SK-N-SH treated with all-trans-retinoic acid at 6 μM for 48 hours (cell line): Measurements from ENCODE around the gene PUDP.
"Not testable (repeated sequence)": the region's sequence is repeated elsewhere in the genome, so short reads cannot be mapped to it uniquely, and the experiment has no call there.

Experiments
- ATAC-seq: fragments of 200-7000 bp; cut with Tn5 transposase; 3 replicates; pipeline ENCODE4 v1.9.1; 2020; ENCODE audit warnings: mild to moderate bottlenecking, moderate library complexity
- ARNTL ChIP-seq: fragments of 450-650 bp; formaldehyde crosslinking; IDR thresholded peaks from 2 replicates; pipeline ENCODE4 v1.5.0; 2020; ENCODE audit warnings: low read depth, mild to moderate bottlenecking, moderate library complexity, borderline replicate concordance
- BACH2 ChIP-seq: fragments of 250-450 bp; sonication (Bioruptor Pico); IDR thresholded peaks from 2 replicates; pipeline ENCODE4 v1.9.0; 2021; ENCODE audit warnings: mild to moderate bottlenecking, borderline replicate concordance
- CSDC2 ChIP-seq: fragments of 250-450 bp; sonication (Bioruptor Pico); IDR thresholded peaks from 2 replicates; pipeline ENCODE4 v1.5.0; 2020; ENCODE audit warnings: mild to moderate bottlenecking, moderate library complexity
- CSRNP3 ChIP-seq: fragments of 250-450 bp; sonication (Bioruptor Pico); IDR thresholded peaks from 2 replicates; pipeline ENCODE4 v1.5.1; 2021; ENCODE audit warnings: mild to moderate bottlenecking, moderate library complexity
- ESRRG ChIP-seq: fragments of 250-450 bp; sonication (Bioruptor Pico); IDR thresholded peaks from 2 replicates; pipeline ENCODE4 v1.6.1; 2021; ENCODE audit warnings: mild to moderate bottlenecking
- GLIS3 ChIP-seq: fragments of 250-450 bp; sonication (Bioruptor Pico); IDR thresholded peaks from 2 replicates; pipeline ENCODE4 v1.5.0; 2020; ENCODE audit warnings: mild to moderate bottlenecking, moderate library complexity
- ISL1 ChIP-seq: fragments of 250-450 bp; sonication (Bioruptor Pico); IDR thresholded peaks from 2 replicates; pipeline ENCODE4 v2.1.2; 2022; ENCODE audit warnings: mild to moderate bottlenecking, moderate library complexity
- OSR1 ChIP-seq: fragments of 250-450 bp; sonication (Bioruptor Pico); IDR thresholded peaks from 2 replicates; pipeline ENCODE4 v1.8.0; 2022; ENCODE audit warnings: moderate library complexity, mild to moderate bottlenecking, inconsistent platforms
- POU6F1 ChIP-seq: fragments of 250-450 bp; sonication (Bioruptor Pico); IDR thresholded peaks from 2 replicates; pipeline ENCODE4 v1.8.0; 2021; ENCODE audit warnings: low read depth, mild to moderate bottlenecking, moderate library complexity, borderline replicate concordance
- PPARA ChIP-seq: fragments of 250-450 bp; sonication (Bioruptor Pico); IDR thresholded peaks from 2 replicates; pipeline ENCODE4 v1.5.0; 2020; ENCODE audit warnings: mild to moderate bottlenecking, borderline replicate concordance
- RARB ChIP-seq: fragments of 250-450 bp; sonication (Bioruptor Pico); IDR thresholded peaks from 2 replicates; pipeline ENCODE4 v1.8.0; 2021; ENCODE audit warnings: mild to moderate bottlenecking, moderate library complexity
- SNAI2 ChIP-seq: fragments of 250-450 bp; sonication (Bioruptor Pico); IDR thresholded peaks from 2 replicates; pipeline ENCODE4 v1.5.0; 2020; ENCODE audit warnings: mild to moderate bottlenecking, moderate library complexity
- TCF4 ChIP-seq: fragments of 250-450 bp; sonication (Bioruptor Pico); IDR thresholded peaks from 2 replicates; pipeline ENCODE4 v1.8.0; 2021; ENCODE audit warnings: mild to moderate bottlenecking, moderate library complexity, borderline replicate concordance
- TOX ChIP-seq: fragments of 250-450 bp; sonication (Bioruptor Pico); IDR thresholded peaks from 2 replicates; pipeline ENCODE4 v1.8.0; 2021; ENCODE audit warnings: mild to moderate bottlenecking, moderate library complexity, borderline replicate concordance
- TSHZ2 ChIP-seq: fragments of 250-450 bp; sonication (Bioruptor Pico); IDR thresholded peaks from 2 replicates; pipeline ENCODE4 v1.5.0; 2020; ENCODE audit warnings: mild to moderate bottlenecking, moderate library complexity
- ZC3H10 ChIP-seq: fragments of 250-450 bp; sonication (Bioruptor Pico); IDR thresholded peaks from 2 replicates; pipeline ENCODE4 v1.5.1; 2021; ENCODE audit warnings: mild to moderate bottlenecking, moderate library complexity
- ZFP3 ChIP-seq: fragments of 250-450 bp; sonication (Bioruptor Pico); IDR thresholded peaks from 2 replicates; pipeline ENCODE4 v1.5.0; 2020; ENCODE audit warnings: mild to moderate bottlenecking, moderate library complexity
- ZFP30 ChIP-seq: fragments of 450-650 bp; formaldehyde crosslinking; IDR thresholded peaks from 2 replicates; pipeline ENCODE4 v1.5.0; 2022; ENCODE audit warnings: mild to moderate bottlenecking, moderate library complexity
- ZNF565 ChIP-seq: fragments of 450-650 bp; formaldehyde crosslinking; conservative IDR thresholded peaks from 2 replicates; pipeline ENCODE4 v1.5.0; 2020; ENCODE audit warnings: low read depth, mild to moderate bottlenecking, moderate library complexity
- ZNF70 ChIP-seq: fragments of 450-650 bp; formaldehyde crosslinking; IDR thresholded peaks from 2 replicates; pipeline ENCODE4 v1.5.0; 2020; ENCODE audit warnings: mild to moderate bottlenecking, moderate library complexity
- ZNF8 ChIP-seq: fragments of 450-650 bp; formaldehyde crosslinking; IDR thresholded peaks from 2 replicates; pipeline ENCODE4 v1.5.0; 2020; ENCODE audit warnings: mild to moderate bottlenecking, moderate library complexity
- TF ChIP-seq, protein P1 (sequence below): fragments of 250-450 bp; sonication (Bioruptor Pico); IDR thresholded peaks from 2 replicates; pipeline ENCODE4 v1.5.1; 2020; ENCODE audit warnings: low read depth, mild to moderate bottlenecking, moderate library complexity
- TF ChIP-seq, protein P2 (sequence below): fragments of 250-450 bp; sonication (Bioruptor Pico); IDR thresholded peaks from 2 replicates; pipeline ENCODE4 v1.8.0; 2020; ENCODE audit warnings: mild to moderate bottlenecking, moderate library complexity, borderline replicate concordance

The PUDP gene

GRCh38 chrX:7047951-7048350 lies 100.0 kb downstream of the PUDP start:
- TF ChIP-seq ZC3H10 (no peak), PPARA (CRISPR knock-in tag) (no peak), ZFP30 (CRISPR knock-in tag) (no peak), GLIS3 (CRISPR knock-in tag) (no peak), CSDC2 (CRISPR knock-in tag) (no peak), ISL1 (CRISPR knock-in tag) (no peak), ZNF565 (CRISPR knock-in tag) (no peak), POU6F1 (CRISPR knock-in tag) (no peak), CSRNP3 (CRISPR knock-in tag) (no peak)
- no peak for ATAC-seq

GRCh38 chrX:7045238-7045955 lies 102.6 kb downstream of the PUDP start:
- TF ChIP-seq CSRNP3 (CRISPR knock-in tag): no peak
- TF ChIP-seq, protein P1, sequence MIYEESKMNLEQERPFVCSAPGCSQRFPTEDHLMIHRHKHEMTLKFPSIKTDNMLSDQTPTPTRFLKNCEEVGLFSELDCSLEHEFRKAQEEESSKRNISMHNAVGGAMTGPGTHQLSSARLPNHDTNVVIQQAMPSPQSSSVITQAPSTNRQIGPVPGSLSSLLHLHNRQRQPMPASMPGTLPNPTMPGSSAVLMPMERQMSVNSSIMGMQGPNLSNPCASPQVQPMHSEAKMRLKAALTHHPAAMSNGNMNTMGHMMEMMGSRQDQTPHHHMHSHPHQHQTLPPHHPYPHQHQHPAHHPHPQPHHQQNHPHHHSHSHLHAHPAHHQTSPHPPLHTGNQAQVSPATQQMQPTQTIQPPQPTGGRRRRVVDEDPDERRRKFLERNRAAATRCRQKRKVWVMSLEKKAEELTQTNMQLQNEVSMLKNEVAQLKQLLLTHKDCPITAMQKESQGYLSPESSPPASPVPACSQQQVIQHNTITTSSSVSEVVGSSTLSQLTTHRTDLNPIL (CRISPR knock-in tag): no peak
- TF ChIP-seq ESRRG (CRISPR knock-in tag): no peak
- no peak for TF ChIP-seq TSHZ2 (CRISPR knock-in tag)
- TF ChIP-seq ZFP3 (CRISPR knock-in tag): no peak
- TF ChIP-seq OSR1 (CRISPR knock-in tag): no peak
- TF ChIP-seq TOX: no peak
- no peak for TF ChIP-seq ZC3H10
- no peak for TF ChIP-seq CSDC2 (CRISPR knock-in tag)
- TF ChIP-seq ARNTL: no peak
- no peak for TF ChIP-seq RARB (CRISPR knock-in tag)
- no peak for TF ChIP-seq ZNF70
- TF ChIP-seq ZNF8: no peak
- TF ChIP-seq SNAI2: no peak
- TF ChIP-seq ISL1 (CRISPR knock-in tag): no peak
- TF ChIP-seq POU6F1 (CRISPR knock-in tag): no peak
- TF ChIP-seq PPARA (CRISPR knock-in tag): no peak
- TF ChIP-seq TCF4 (CRISPR knock-in tag): no peak
- TF ChIP-seq BACH2 (CRISPR knock-in tag): no peak
- TF ChIP-seq, protein P2, sequence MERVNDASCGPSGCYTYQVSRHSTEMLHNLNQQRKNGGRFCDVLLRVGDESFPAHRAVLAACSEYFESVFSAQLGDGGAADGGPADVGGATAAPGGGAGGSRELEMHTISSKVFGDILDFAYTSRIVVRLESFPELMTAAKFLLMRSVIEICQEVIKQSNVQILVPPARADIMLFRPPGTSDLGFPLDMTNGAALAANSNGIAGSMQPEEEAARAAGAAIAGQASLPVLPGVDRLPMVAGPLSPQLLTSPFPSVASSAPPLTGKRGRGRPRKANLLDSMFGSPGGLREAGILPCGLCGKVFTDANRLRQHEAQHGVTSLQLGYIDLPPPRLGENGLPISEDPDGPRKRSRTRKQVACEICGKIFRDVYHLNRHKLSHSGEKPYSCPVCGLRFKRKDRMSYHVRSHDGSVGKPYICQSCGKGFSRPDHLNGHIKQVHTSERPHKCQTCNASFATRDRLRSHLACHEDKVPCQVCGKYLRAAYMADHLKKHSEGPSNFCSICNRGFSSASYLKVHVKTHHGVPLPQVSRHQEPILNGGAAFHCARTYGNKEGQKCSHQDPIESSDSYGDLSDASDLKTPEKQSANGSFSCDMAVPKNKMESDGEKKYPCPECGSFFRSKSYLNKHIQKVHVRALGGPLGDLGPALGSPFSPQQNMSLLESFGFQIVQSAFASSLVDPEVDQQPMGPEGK (CRISPR knock-in tag): no peak
- TF ChIP-seq, all 23 proteins: peak for 0

GRCh38 chrX:7043796-7044433 lies 104.0 kb downstream of the PUDP start:
- ATAC-seq: not testable (repeated sequence)

More at GRCh38 chrX:7045238-7045955, 102.6 kb downstream of the PUDP start:
- no peak for ATAC-seq
